K562 (cell line): Measurements from ENCODE around the gene DRD3. TPM values are rescaled to one million over a fixed set of nuclear protein-coding genes. Genes with fewer than 3 reads are reported as not detected.

ENCODE experiments used
- ATF2 ChIP-seq: sonication (generic); formaldehyde crosslinking; IDR thresholded peaks from 2 replicates; pipeline ENCODE4 v1.8.1; 2022; ENCODE audit warnings: missing genetic modification reagents
- CEBPG ChIP-seq, 3 experiments: fragments of 200-800 bp in 1 of 3; sonication (Bioruptor generic) in 1 of 3; sonication (generic) in 1 of 3; formaldehyde crosslinking in 1 of 3; IDR thresholded peaks in 2 of 3; conservative IDR thresholded peaks in 1 of 3; 2 replicates each; pipeline versions ENCODE4 v1.6.1 to v1.8.0; 2016 to 2022; ENCODE audit warnings: missing compliant biosample characterization in 2 of 3, missing genetic modification characterization in 2 of 3, mild to moderate bottlenecking in 1 of 3, missing genetic modification reagents in 1 of 3
- CREB3L1 ChIP-seq: fragments of 450-650 bp; IDR thresholded peaks from 2 replicates; pipeline ENCODE4 v1.6.1; 2014; ENCODE audit warnings: low read depth, mild to moderate bottlenecking, moderate library complexity, borderline replicate concordance
- CTCFL ChIP-seq: IDR thresholded peaks from 2 replicates; pipeline ENCODE4 v1.6.1; 2011; ENCODE audit warnings: borderline replicate concordance, low read depth, mild to moderate bottlenecking, moderate library complexity, low read length; ENCODE audit not compliant: insufficient read depth, poor library complexity, severe bottlenecking
- FOXP1 ChIP-seq: sonication (generic); formaldehyde crosslinking; IDR thresholded peaks from 2 replicates; pipeline ENCODE4 v1.8.0; 2022; ENCODE audit warnings: mild to moderate bottlenecking, missing genetic modification reagents
- MXI1 ChIP-seq: IDR thresholded peaks from 2 replicates; pipeline ENCODE4 v1.6.1; 2011; ENCODE audit warnings: low read depth, mild to moderate bottlenecking, improper control_type of control experiment, low read length
- NCOA1 ChIP-seq: fragments of 450-650 bp; IDR thresholded peaks from 2 replicates; pipeline ENCODE4 v1.6.1; 2016; ENCODE audit warnings: low read depth
- RB1 ChIP-seq: fragments of 450-650 bp; IDR thresholded peaks from 2 replicates; pipeline ENCODE4 v1.6.1; 2017; ENCODE audit warnings: low read depth, mild to moderate bottlenecking
- RERE ChIP-seq: sonication (generic); formaldehyde crosslinking; IDR thresholded peaks from 2 replicates; pipeline ENCODE4 v1.8.0; 2023; ENCODE audit warnings: missing genetic modification reagents, mild to moderate bottlenecking, borderline replicate concordance
- SMAD2 ChIP-seq: fragments of 150-350 bp; IDR thresholded peaks from 2 replicates; pipeline ENCODE4 v1.6.1; 2014; ENCODE audit warnings: low read depth, mild to moderate bottlenecking, low read length
- XRCC5 ChIP-seq: fragments of 200-400 bp; formaldehyde crosslinking; IDR thresholded peaks from 2 replicates; pipeline ENCODE4 v1.6.1; 2017; ENCODE audit warnings: low read depth, mild to moderate bottlenecking, low read length
- ZFP30 ChIP-seq: fragments of 250-450 bp; sonication (Bioruptor Pico); IDR thresholded peaks from 2 replicates; pipeline ENCODE4 v1.8.0; 2022; ENCODE audit warnings: moderate library complexity, mild to moderate bottlenecking, inconsistent platforms, borderline replicate concordance
- ZNF280A ChIP-seq: fragments of 450-650 bp; IDR thresholded peaks from 2 replicates; pipeline ENCODE4 v1.6.1; 2018; ENCODE audit warnings: mild to moderate bottlenecking, low read depth; ENCODE audit not compliant: partially characterized antibody
- ZNF778 ChIP-seq: fragments of 450-650 bp; formaldehyde crosslinking; IDR thresholded peaks from 2 replicates; pipeline ENCODE4 v1.4.0; 2020; ENCODE audit warnings: mild to moderate bottlenecking, moderate library complexity
- polyA plus RNA-seq, 8 experiments: library from polyadenylated mRNA; depleted of rRNA in 4 of 8; stranded (reverse) in 5 of 8; unstranded in 3 of 8; fragments of >200 nt; fragmentation: Nextera tagmentation in 2 of 8; fragmentation: Illumina TruSeq in 1 of 8; extraction: Ambion mirVana in 2 of 8; extraction: Trizol in 1 of 8; gene quantifications; 2 replicates each; pipeline versions ENCODE4 v1.2.1 to v1.2.3, GENCODE V29; 2011 to 2014; ENCODE audit warnings: inconsistent platforms in 1 of 8, missing spikeins in 1 of 8
- total RNA-seq, 7 experiments: library from RNA; depleted of rRNA in 6 of 7; stranded (reverse); fragments of >200 nt in 6 of 7; fragmentation: Illumina TruSeq in 2 of 7; extraction: Trizol in 2 of 7; gene quantifications; 2 replicates each; pipeline versions ENCODE4 v1.2.1 to v1.2.3, GENCODE V29; 2011 to 2021; ENCODE audit warnings: low replicate concordance in 1 of 7

DRD3 gene
- total and polyA plus RNA-seq, 9 of the 15 experiments (the other 6 are each of a cell fraction or from before 2014, with no cell fraction given) = not detected

GRCh38 chr3:114155370-114155821 lies 23.5 kb downstream of the DRD3 start (continued):
- TF ChIP-seq RERE (CRISPR knock-in tag) (no peak), XRCC5 (0 out of 2 replicates have a peak, but pooled peaks have one; percentile 53), CREB3L1 (no peak), CTCFL (peak; percentile 84), CEBPG (CRISPR knock-in tag; IDR thresholded peaks at IDR 0.05) (no peak), CEBPG (tag; conservative IDR thresholded peaks at IDR 0.05 in 1 of 2, IDR thresholded peaks at IDR 0.05 in 1 of 2) (no peak), ZFP30 (CRISPR knock-in tag) (no peak), SMAD2 (no peak), ZNF778 (CRISPR knock-in tag) (no peak), RB1 (no peak), ATF2 (CRISPR knock-in tag) (no peak), MXI1 (no peak), ZNF280A (no peak), FOXP1 (CRISPR knock-in tag) (no peak), NCOA1 (no peak)
